Transverse colon (tissue), 4 donors: ENCODE measurements around the gene NRF1. TPM values are rescaled to one million over a fixed set of nuclear protein-coding genes. Genes with fewer than 3 reads are reported as not detected.
A peak's percentile ranks its signal among the peaks of the same experiment; 100 is the strongest.
"Not testable (repeated sequence)": the region's sequence is repeated elsewhere in the genome, so short reads cannot be mapped to it uniquely, and the experiment has no call there.

Source experiments
- DNase-seq: peaks from one replicate; pipeline ENCODE4 v3.0.0-alpha.2; 2019
- H3K27ac ChIP-seq, 4 donors: fragments of 200-600 bp; sonication (generic); 2 replicates each; pipeline ENCODE4 v1.5.1; 2016 to 2018; ENCODE audit warnings: inconsistent platforms in 4 of 4
- H3K27me3 ChIP-seq: fragments of 200-600 bp; sonication (generic); 2 replicates; pipeline ENCODE4 v1.5.1; 2017; ENCODE audit warnings: inconsistent platforms
- H3K36me3 ChIP-seq, 4 donors: fragments of 200-600 bp; sonication (generic); 2 replicates each; pipeline ENCODE4 v1.5.1; 2017 to 2019; ENCODE audit warnings: inconsistent platforms in 4 of 4
- H3K4me1 ChIP-seq, 4 donors: fragments of 200-600 bp; sonication (generic); 2 replicates each; pipeline ENCODE4 v1.5.1; 2017 to 2020; ENCODE audit warnings: inconsistent platforms in 4 of 4
- H3K4me3 ChIP-seq, 4 donors: fragments of 200-600 bp; sonication (generic); 1 replicate in 1 of 4; 2 replicates in 3 of 4; pipeline versions ENCODE4 v1.5.1 to v1.6.1; 2017 to 2019; ENCODE audit warnings: inconsistent platforms in 4 of 4
- H3K9me3 ChIP-seq, 2 donors: fragments of 200-600 bp; sonication (generic); 2 replicates each; pipeline ENCODE4 v1.5.1; 2017 to 2019; ENCODE audit warnings: inconsistent platforms in 2 of 2
- CTCF ChIP-seq, 5 experiments: fragments of 200-600 bp in 3 of 5; fragments of 450-650 bp in 2 of 5; sonication (generic) in 3 of 5; IDR thresholded peaks; 1 replicate in 2 of 5; 2 replicates in 3 of 5; pipeline ENCODE4 v1.5.1; 2016 to 2017; ENCODE audit warnings: antibody characterized with exemption in 5 of 5, inconsistent platforms in 3 of 5, mild to moderate bottlenecking in 2 of 5, moderate library complexity in 1 of 5
- EP300 ChIP-seq: sonication (generic); formaldehyde crosslinking; IDR thresholded peaks from one replicate; pipeline ENCODE4 v1.6.1; 2017; ENCODE audit warnings: antibody characterized with exemption, low read depth
- POLR2A ChIP-seq: fragments of 450-650 bp; IDR thresholded peaks from one replicate; pipeline ENCODE4 v1.6.1; 2016; ENCODE audit warnings: antibody characterized with exemption, mild to moderate bottlenecking, moderate library complexity
- POLR2AphosphoS5 ChIP-seq, 3 donors: sonication (generic); formaldehyde crosslinking; IDR thresholded peaks; one replicate each; pipeline ENCODE4 v1.6.1; 2016; ENCODE audit warnings: antibody characterized with exemption in 3 of 3
- WGBS, 2 donors: methylation state at CpG; one replicate each; pipeline ENCODE4 v1.1.5; 2018; ENCODE audit warnings: low coverage in 1 of 2; 5-methylcytosine and 5-hydroxymethylcytosine counted together
- in situ Hi-C, 4 donors: fragments of 200-750 bp; cut with MboI; loops; one replicate each; pipeline versions ENCODE4 v1.15.0 to v1.15.1; 2017; ENCODE audit warnings: low sequenced_read_pairs in 3 of 4, low pct_ligation_motif_present in 1 of 4, low pct_unique_long_range_greater_than_20kb in 1 of 4
- intact Hi-C: fragments of 100-400 bp; cut with DNase I; formaldehyde crosslinking; loops from one replicate; pipeline ENCODE4 v1.15.1; 2023; ENCODE audit warnings: low total_unique reads
- total RNA-seq, 4 donors: library from RNA; depleted of rRNA; stranded (reverse); fragments of >200 nt; gene quantifications; one replicate each; pipeline ENCODE4 v1.1.0, GENCODE V29; 2016

The NRF1 gene
- total RNA-seq, 4 donors from 2014 or later = 11.6 to 21.5 (median 15.3) TPM

- Histone ChIP-seq H3K4me1 (peaks cover 0 to 4% (median 0%) of the 10 kb centered on the region in 4 donors), H3K4me3 (no peak overlapping the region), H3K27me3 (no peaks in the 10 kb centered on the region), H3K36me3 (peaks cover 0 to 48% (median 22%) of the 10 kb centered on the region in 4 donors), H3K27ac (no peak overlapping the region), H3K9me3 (peaks cover 8 to 9% of the 10 kb centered on the region in 2 donors)
- 95 to 98% methylated on average over 3 to 4 of the region's 4 CpGs for WGBS, 2 donors
- intact Hi-C loops = no loop called here
- in situ Hi-C loops = loop anchor here in 3 of 4 donors (10.0 to 25.0 kb wide), 3 partner anchors 143 to 351 kb away; no protein-coding TSS in a partner anchor
- no peak for DNase-seq
- TF ChIP-seq CTCF (IDR thresholded peaks at IDR 0.05) (no peak), POLR2A (no peak), EP300 (no peak), POLR2AphosphoS5 (IDR thresholded peaks at IDR 0.05) (no peak)
Measured at GRCh38 chr7:129661645-129662182, 50.2 kb downstream of the NRF1 start.

GRCh38 chr7:129663240-129663639 is 51.7 kb downstream of the NRF1 start:
- H3K4me3 ChIP-seq, H3K9me3 ChIP-seq, H3K27me3 ChIP-seq, DNase-seq, H3K4me1 ChIP-seq, H3K27ac ChIP-seq, intact Hi-C loops: not testable (repeated sequence)
- peaks cover 0 to 37% (median 17%) of the 10 kb centered on the region in 4 donors for H3K36me3 ChIP-seq
- in situ Hi-C loops = loop anchor here in 3 of 4 donors (10.0 to 25.0 kb wide), 3 partner anchors 142 to 349 kb away; no protein-coding TSS in a partner anchor
- 97% methylated on average over 24 of the region's 32 CpGs; no CpG with 5 or more reads in 1 of the 2 donors for WGBS, 2 donors

- peaks cover 0 to 27% (median 13%) of the 10 kb centered on the region in 4 donors for H3K36me3 ChIP-seq
- DNase-seq = no peak
- H3K9me3 ChIP-seq = peaks cover 8 to 9% of the 10 kb centered on the region in 2 donors
- no peaks in the 10 kb centered on the region for H3K27me3 ChIP-seq
- no peak overlapping the region for H3K4me3 ChIP-seq
- H3K27ac ChIP-seq = no peak overlapping the region
- in situ Hi-C loops (loop anchor here in 3 of 4 donors (10.0 to 25.0 kb wide), 3 partner anchors 140 to 348 kb away; no protein-coding TSS in a partner anchor), intact Hi-C loops (loop anchor here (1.0 kb wide), 1 partner anchor 17 kb away; no protein-coding TSS in a partner anchor)
- TF ChIP-seq EP300 (no peak), POLR2AphosphoS5 (IDR thresholded peaks at IDR 0.05) (no peak), POLR2A (no peak), CTCF (IDR thresholded peaks at IDR 0.05) (peak; percentile 28 to 44 (median 31))
- 69 to 73% methylated on average over 2 to 5 of the region's 5 CpGs for WGBS, 2 donors
- peaks cover 0 to 4% (median 0%) of the 10 kb centered on the region in 4 donors for H3K4me1 ChIP-seq
Measured at GRCh38 chr7:129664029-129665012, 52.8 kb downstream of the NRF1 start.

GRCh38 chr7:129665013-129665401 is 53.5 kb downstream of the NRF1 start:
- Histone ChIP-seq H3K9me3 (peaks cover 8 to 9% of the 10 kb centered on the region in 2 donors), H3K4me3 (no peak overlapping the region), H3K27me3 (no peaks in the 10 kb centered on the region), H3K27ac (no peak overlapping the region), H3K36me3 (peaks cover 0 to 20% (median 10%) of the 10 kb centered on the region in 4 donors), H3K4me1 (peaks cover 0 to 4% (median 0%) of the 10 kb centered on the region in 4 donors)
- no peak for DNase-seq
- intact Hi-C loops (loop anchor here (1.0 kb wide), 1 partner anchor 18 kb away; no protein-coding TSS in a partner anchor), in situ Hi-C loops (loop anchor here in 3 of 4 donors (10.0 to 25.0 kb wide), 3 partner anchors 140 to 347 kb away; no protein-coding TSS in a partner anchor)
- WGBS, 2 donors = 84 to 88% methylated on average over 1 to 3 of the region's 3 CpGs
- no peak for TF ChIP-seq CTCF (IDR thresholded peaks at IDR 0.05)
- no peak for TF ChIP-seq EP300
- TF ChIP-seq POLR2AphosphoS5 (IDR thresholded peaks at IDR 0.05) = no peak
- TF ChIP-seq POLR2A = no peak
